Body of pancreas (tissue), 4 donors: ENCODE results near the gene BGN. TPM values are rescaled to one million over a fixed set of nuclear protein-coding genes. Genes with fewer than 3 reads are reported as not detected.
A peak's percentile ranks its signal among the peaks of the same experiment; 100 is the strongest.

ENCODE experiments used
- ATAC-seq: fragments of 150-250 bp; one replicate; pipeline ENCODE4 v1.9.1; 2016
- DNase-seq, 4 donors: peaks; one replicate each; pipeline ENCODE4 v3.0.0-alpha.2; 2019
- H3K27ac ChIP-seq, 4 donors: fragments of 200-600 bp; sonication (generic); 1 replicate in 3 of 4; 2 replicates in 1 of 4; pipeline versions ENCODE4 v1.5.1 to v1.6.1; 2016 to 2019; ENCODE audit warnings: mild to moderate bottlenecking in 1 of 4, mixed read lengths in 1 of 4, moderate library complexity in 1 of 4
- H3K27me3 ChIP-seq, 2 donors: fragments of 200-600 bp; sonication (generic); one replicate each; pipeline ENCODE4 v1.6.0; 2016; ENCODE audit warnings: mild to moderate bottlenecking in 1 of 2
- H3K36me3 ChIP-seq, 2 donors: fragments of 200-600 bp; sonication (generic); replicated peaks in 1 of 2; 2 replicates each; pipeline ENCODE4 v1.5.1; 2016; ENCODE audit warnings: low read depth in 2 of 2; ENCODE audit not compliant: insufficient read depth in 1 of 2
- H3K4me1 ChIP-seq: fragments of 200-600 bp; sonication (generic); one replicate; pipeline ENCODE4 v1.6.0; 2016
- H3K4me3 ChIP-seq, 2 donors: fragments of 200-600 bp; sonication (generic); 1 replicate in 1 of 2; 2 replicates in 1 of 2; pipeline ENCODE4 v1.5.1; 2016 to 2019
- H3K9me3 ChIP-seq, 3 donors: fragments of 200-600 bp; sonication (generic); 1 replicate in 2 of 3; 2 replicates in 1 of 3; pipeline ENCODE4 v1.5.1; 2016
- CTCF ChIP-seq, 7 experiments: fragments of 450-650 bp in 4 of 7; fragments of 200-600 bp in 3 of 7; sonication (generic) in 3 of 7; IDR thresholded peaks; one replicate each; pipeline ENCODE4 v1.5.1; 2016 to 2019; ENCODE audit warnings: antibody characterized with exemption in 7 of 7
- POLR2A ChIP-seq, 3 donors: fragments of 450-650 bp; IDR thresholded peaks; one replicate each; pipeline ENCODE4 v1.6.1; 2016; ENCODE audit warnings: antibody characterized with exemption in 3 of 3, mild to moderate bottlenecking in 2 of 3
- WGBS, 2 donors: methylation state at CpG; one replicate each; pipeline ENCODE4 v1.1.5; 2017; 5-methylcytosine and 5-hydroxymethylcytosine counted together
- intact Hi-C: fragments of 100-400 bp; cut with DNase I; formaldehyde crosslinking; loops from one replicate; pipeline ENCODE4 v1.15.1; 2023
- total RNA-seq, 2 donors: library from RNA; depleted of rRNA; stranded (reverse); fragments of >200 nt; gene quantifications; one replicate each; pipeline ENCODE4 v1.1.0, GENCODE V29; 2016

BGN gene
- total RNA-seq, 2 donors from 2014 or later: 30.7 to 34.0 TPM

- Histone ChIP-seq H3K36me3 (no peaks in the 10 kb centered on the region), H3K4me3 (no peak overlapping the region), H3K4me1 (peaks cover 7% of the 10 kb centered on the region), H3K27me3 (no peaks in the 10 kb centered on the region), H3K27ac (no peak overlapping the region), H3K9me3 (no peaks in the 10 kb centered on the region)
- intact Hi-C loops: no loop called here
- TF ChIP-seq CTCF (IDR thresholded peaks at IDR 0.05): no peak
- no peak for TF ChIP-seq POLR2A (IDR thresholded peaks at IDR 0.05)
- WGBS, 2 donors: 86% methylated on average over 21 of the region's 30 CpGs; no CpG with 5 or more reads in 1 of the 2 donors
- no peak for DNase-seq
- ATAC-seq: no peak
Measured at GRCh38 chrX:153485396-153486080, 9.2 kb upstream of the BGN start.

- Histone ChIP-seq H3K27me3 (no peaks in the 10 kb centered on the region), H3K9me3 (no peaks in the 10 kb centered on the region), H3K4me3 (no peak overlapping the region), H3K36me3 (no peaks in the 10 kb centered on the region), H3K27ac (no peak overlapping the region), H3K4me1 (peaks cover 7% of the 10 kb centered on the region)
- intact Hi-C loops: no loop called here
- DNase-seq: no peak
- 70 to 100% methylated on average over 2 to 7 of the region's 10 CpGs for WGBS, 2 donors
- no peak for ATAC-seq
- TF ChIP-seq POLR2A (IDR thresholded peaks at IDR 0.05) (no peak), CTCF (IDR thresholded peaks at IDR 0.05) (no peak)
Measured at GRCh38 chrX:153486171-153486570, 8.6 kb upstream of the BGN start.

- no peak for ATAC-seq
- DNase-seq: no peak
- Histone ChIP-seq H3K4me3 (no peak overlapping the region), H3K36me3 (no peaks in the 10 kb centered on the region), H3K4me1 (peaks cover 7% of the 10 kb centered on the region), H3K27ac (no peak overlapping the region), H3K27me3 (no peaks in the 10 kb centered on the region), H3K9me3 (no peaks in the 10 kb centered on the region)
- TF ChIP-seq CTCF (IDR thresholded peaks at IDR 0.05): no peak
- no peak for TF ChIP-seq POLR2A (IDR thresholded peaks at IDR 0.05)
- 81% methylated on average over 10 of the region's 11 CpGs; no CpG with 5 or more reads in 1 of the 2 donors for WGBS, 2 donors
- intact Hi-C loops: no loop called here
Measured at GRCh38 chrX:153487590-153488071, 7.1 kb upstream of the BGN start.

- H3K27ac ChIP-seq: no peak overlapping the region
- H3K36me3 ChIP-seq: no peaks in the 10 kb centered on the region
- ATAC-seq: no peak
- intact Hi-C loops: no loop called here
- whole genome bisulfite sequencing, 2 donors: 28 to 64% methylated on average over 9 to 13 of the region's 27 CpGs
- peak in 1 of 4 donors; percentile 16 for DNase-seq
- no peaks in the 10 kb centered on the region for H3K9me3 ChIP-seq
- no peak for TF ChIP-seq CTCF (IDR thresholded peaks at IDR 0.05)
- no peak for TF ChIP-seq POLR2A (IDR thresholded peaks at IDR 0.05)
- H3K27me3 ChIP-seq: no peaks in the 10 kb centered on the region
- H3K4me3 ChIP-seq: no peak overlapping the region
- H3K4me1 ChIP-seq: peaks cover 7% of the 10 kb centered on the region
Measured at GRCh38 chrX:153488231-153488914, 6.4 kb upstream of the BGN start.
